KOPT-K1 (cell line): ENCODE results near the gene ANKFY1.
"Not testable (repeated sequence)": the region's sequence is repeated elsewhere in the genome, so short reads cannot be mapped to it uniquely, and the experiment has no call there.

ENCODE experiments used
- H3K27ac ChIP-seq: fragments of 200-600 bp; sonication (generic); 2 replicates; pipeline ENCODE4 v1.5.1; 2016; ENCODE audit warnings: antibody characterized with exemption, mild to moderate bottlenecking, low read depth, low read length; ENCODE audit not compliant: poor library complexity, severe bottlenecking
- H3K36me3 ChIP-seq: fragments of 200-600 bp; sonication (generic); 2 replicates; pipeline ENCODE4 v1.5.1; 2017; ENCODE audit warnings: antibody characterized with exemption, mild to moderate bottlenecking, low read length, moderate library complexity; ENCODE audit not compliant: insufficient read depth
- H3K9me3 ChIP-seq: fragments of 200-600 bp; sonication (generic); 2 replicates; pipeline ENCODE4 v1.5.1; 2017; ENCODE audit warnings: antibody characterized with exemption, low read length, mild to moderate bottlenecking; ENCODE audit not compliant: insufficient read depth, poor library complexity, severe bottlenecking

The ANKFY1 gene

DNA sequence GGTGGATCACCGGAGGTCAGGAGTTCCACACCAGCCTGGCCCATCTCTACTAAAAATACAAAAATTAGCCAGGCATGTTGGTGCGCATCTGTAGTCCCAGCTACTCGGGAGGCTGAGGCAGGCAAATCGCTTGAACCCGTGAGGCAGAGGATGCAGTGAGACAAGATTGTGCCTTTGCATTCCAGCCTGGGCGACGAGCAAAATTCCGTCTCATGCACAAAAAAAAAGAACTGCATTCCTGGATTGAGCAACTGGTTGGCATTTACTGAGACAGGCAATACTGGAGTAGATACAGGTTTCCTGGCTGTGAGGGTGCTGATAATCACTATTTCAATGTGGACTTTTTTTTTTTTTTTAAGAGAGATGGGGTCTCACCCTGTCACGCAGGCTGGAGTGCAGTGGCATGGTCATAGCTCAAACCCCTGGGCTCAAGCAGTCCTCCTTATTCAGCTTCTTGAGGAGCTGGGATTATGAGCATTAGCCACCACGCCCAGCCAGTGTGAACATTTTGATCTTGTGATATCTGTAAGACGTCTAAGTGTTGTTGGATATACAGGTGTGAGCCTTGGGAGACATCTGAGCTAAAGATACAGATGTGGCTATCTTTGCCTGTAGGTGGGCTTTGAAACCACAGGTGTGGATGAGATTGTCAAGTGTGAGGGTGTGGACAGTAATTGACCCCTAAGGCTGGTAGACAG, 115.0 kb downstream of the ANKFY1 start:
- Histone ChIP-seq H3K36me3 (no peaks in the 10 kb centered on the region), H3K27ac (no peak overlapping the region), H3K9me3 (no peaks in the 10 kb centered on the region)

DNA sequence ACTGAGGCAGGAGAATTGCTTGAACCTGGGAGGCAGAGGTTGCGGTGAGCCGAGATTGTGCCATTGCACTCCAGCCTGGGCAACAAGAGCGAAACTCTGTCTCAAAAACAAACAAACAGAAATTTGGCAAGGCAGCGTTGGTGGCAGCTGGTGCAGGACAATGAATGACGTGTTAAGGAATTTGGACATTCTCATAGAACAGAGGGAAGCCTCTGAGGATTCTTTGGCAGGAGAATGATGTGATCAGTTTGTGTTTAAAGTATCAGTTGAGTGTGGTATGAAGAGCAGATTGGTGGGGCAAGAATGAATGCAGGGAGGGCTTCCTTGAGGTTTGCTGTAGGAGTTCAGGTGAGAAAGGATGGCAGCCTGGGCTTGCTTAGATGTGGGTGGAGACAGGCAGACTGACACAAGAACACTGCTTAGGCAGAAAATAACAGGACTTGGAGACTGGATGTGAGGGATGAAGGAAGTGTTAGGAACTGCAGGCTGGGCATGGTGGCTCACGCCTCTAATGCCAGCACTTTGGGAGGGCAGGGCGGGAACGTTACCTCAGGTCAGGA, 115.9 kb downstream of the ANKFY1 start:
- Histone ChIP-seq H3K9me3 (no peaks in the 10 kb centered on the region), H3K27ac (no peak overlapping the region), H3K36me3 (no peaks in the 10 kb centered on the region)

DNA sequence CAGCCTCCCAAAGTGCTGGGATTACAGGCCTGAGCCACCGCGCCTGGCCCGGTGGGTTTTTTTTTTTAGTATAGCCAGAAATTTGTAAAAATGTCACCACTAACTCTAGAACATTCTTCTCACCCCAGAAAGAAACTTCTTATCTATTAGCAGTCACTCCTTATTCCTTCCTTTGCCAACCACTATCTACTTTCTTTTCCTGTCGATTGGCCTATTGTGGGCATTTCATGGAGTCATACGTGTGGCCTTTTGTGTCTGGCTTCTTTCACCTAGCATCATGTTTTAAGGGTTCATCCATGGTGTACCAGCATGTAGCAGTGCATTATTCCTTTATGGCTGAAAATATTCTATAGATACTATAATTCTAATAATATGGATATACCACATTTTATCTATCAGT, 117.1 kb downstream of the ANKFY1 start:
- no peak overlapping the region for H3K27ac ChIP-seq
- no peaks in the 10 kb centered on the region for H3K9me3 ChIP-seq
- no peaks in the 10 kb centered on the region for H3K36me3 ChIP-seq

DNA sequence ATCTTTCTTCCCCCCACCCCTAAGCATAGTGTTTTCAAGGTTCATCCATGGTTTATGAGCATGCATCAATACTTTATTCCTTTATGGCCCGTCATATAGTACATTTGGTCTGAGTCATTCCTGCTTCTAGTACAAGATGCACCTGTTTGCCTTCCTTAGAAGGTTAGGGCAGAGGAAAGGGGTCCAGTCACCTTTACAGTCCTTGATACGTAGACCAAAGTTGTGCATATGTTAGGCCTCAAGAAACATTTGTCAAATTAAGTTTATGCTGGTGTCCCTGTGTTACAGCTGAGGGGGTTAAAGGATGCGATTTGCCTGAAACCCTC, 119.4 kb downstream of the ANKFY1 start:
- Histone ChIP-seq H3K36me3 (peaks cover 9% of the 10 kb centered on the region; the same call in 1 of the 2 replicates), H3K9me3 (no peaks in the 10 kb centered on the region), H3K27ac (peak overlapping the region; percentile 90)

DNA sequence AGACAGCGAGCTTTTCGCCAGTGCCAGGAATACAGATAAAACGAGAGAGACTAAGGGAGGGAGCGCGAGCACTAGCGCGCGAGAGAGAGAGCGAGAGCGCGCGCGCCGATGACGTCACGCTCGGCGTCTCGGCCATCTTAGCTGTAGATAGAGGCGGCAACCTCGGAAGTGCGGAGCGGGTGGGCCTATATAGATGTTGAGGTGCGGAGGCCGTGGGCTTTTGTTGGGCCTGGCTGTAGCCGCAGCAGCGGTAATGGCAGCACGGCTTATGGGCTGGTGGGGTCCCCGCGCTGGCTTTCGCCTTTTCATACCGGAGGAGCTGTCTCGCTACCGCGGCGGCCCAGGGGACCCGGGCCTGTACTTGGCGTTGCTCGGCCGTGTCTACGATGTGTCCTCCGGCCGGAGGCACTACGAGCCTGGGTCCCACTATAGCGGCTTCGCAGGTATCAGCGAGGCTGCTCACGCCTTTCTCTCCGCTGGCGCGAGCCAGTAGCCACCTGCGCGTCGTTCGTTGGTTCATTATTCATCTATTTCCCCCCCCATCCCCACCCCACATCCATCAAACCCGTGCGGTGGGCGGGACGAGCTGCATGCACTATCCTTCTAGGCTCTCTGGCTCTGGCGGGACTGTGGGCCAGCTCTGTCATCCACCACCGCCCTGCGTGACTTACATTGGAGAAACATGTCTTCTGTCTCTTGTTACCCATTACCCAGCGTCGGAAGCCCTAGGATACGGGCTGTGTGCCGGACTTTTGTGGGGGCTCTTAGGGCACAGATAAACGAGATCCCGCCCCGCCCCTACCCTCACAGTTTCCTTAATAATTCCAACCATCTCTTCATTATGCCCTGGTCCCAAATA, 120.0 kb downstream of the ANKFY1 start:
- H3K36me3 ChIP-seq, result peaks cover 12% of the 10 kb centered on the region; the same call in 1 of the 2 replicates
- H3K9me3 ChIP-seq, result no peaks in the 10 kb centered on the region
- H3K27ac ChIP-seq, result peak overlapping the region; percentile 90

DNA sequence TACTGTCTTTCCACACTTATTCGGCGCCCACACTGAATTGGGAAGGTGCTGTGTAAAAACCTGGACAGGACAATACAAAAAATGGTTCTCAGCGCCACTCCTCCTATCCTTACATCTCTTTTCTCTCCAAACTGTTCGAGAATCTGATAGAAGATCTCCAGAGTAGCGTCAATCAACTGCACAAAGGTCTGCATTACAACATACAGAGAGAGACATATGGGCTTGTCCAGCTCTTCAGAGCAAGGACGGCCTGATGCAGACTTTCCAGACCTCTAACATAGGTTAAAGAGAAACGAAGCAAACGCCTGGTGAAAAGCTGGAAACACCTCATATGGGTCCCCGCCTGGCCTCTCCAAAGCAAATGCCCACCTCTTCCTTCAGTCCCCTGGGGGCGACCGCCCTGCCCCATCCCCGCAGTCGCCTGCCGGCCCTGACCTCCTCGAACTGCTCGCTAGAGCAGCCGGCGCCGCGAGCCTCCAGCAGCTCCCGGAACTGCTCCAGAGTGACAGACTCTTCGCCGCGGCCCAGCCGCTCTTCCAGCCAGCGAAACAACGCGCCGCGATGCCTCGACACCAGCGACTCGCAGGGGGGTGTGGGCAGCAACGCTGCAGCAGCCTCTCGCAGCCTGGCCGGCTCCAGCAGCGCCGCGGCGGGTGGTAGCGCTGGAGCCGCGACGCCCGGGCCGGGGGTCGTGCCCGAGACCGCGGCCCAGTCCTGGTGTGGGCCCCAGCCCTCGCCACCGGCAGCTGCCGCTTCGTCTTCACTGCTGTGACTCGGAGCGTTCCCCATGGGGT, 121.5 kb downstream of the ANKFY1 start:
- peaks cover 17% of the 10 kb centered on the region; the same call in 1 of the 2 replicates for H3K36me3 ChIP-seq
- peak overlapping the region; percentile 90 for H3K27ac ChIP-seq
- H3K9me3 ChIP-seq, result no peaks in the 10 kb centered on the region

DNA sequence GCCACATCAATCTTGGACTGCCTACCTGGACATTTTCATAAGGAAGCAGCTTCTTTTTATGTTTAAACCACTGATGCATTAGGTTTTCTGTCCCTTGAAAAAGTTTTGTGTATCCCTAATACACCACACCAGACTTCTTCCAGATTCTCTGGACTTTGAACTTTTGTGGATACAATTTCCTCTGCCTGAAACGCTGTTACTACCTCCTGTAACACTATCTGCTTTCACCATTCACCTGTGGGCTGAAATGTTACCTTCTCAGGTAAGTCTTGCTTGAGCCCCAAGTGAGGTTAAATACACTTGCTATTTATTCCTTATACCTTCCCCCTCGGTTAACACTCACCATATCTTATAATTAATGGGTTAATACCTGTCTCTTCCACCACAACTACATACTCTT, 123.7 kb downstream of the ANKFY1 start:
- H3K27ac ChIP-seq, result no peak overlapping the region
- H3K36me3 ChIP-seq, result peaks cover 34% of the 10 kb centered on the region; the same call in 1 of the 2 replicates
- no peaks in the 10 kb centered on the region for H3K9me3 ChIP-seq

DNA sequence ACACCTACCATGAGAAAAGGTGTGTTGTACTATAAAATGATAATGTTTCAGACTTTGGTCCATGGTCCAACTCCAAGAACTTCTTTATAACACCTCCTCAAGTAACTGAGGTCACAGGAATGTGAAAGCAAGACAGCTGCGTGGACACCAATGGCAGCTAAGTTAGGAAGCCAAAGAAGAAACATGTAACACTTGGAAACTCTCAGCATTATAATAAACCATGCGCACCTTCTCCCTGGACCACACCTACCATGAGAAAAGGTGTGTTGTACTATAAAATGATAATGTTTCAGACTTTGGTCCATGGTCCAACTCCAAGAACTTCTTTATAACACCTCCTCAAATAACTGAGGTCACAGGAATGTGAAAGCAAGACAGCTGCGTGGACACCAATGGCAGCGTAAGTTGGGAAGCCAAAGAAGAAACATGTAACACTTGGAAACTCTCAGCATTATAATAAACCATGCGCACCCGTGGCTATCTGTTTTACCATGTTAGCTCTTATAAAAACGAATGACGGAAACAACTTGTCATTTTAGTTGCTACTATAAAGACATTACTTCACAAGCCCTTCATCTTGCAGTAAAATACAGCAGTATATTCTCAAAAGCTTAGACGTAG, 124.8 kb downstream of the ANKFY1 start:
- H3K36me3 ChIP-seq, result peaks cover 38% of the 10 kb centered on the region; the same call in 1 of the 2 replicates
- not testable (repeated sequence) for H3K9me3 ChIP-seq, H3K27ac ChIP-seq

DNA sequence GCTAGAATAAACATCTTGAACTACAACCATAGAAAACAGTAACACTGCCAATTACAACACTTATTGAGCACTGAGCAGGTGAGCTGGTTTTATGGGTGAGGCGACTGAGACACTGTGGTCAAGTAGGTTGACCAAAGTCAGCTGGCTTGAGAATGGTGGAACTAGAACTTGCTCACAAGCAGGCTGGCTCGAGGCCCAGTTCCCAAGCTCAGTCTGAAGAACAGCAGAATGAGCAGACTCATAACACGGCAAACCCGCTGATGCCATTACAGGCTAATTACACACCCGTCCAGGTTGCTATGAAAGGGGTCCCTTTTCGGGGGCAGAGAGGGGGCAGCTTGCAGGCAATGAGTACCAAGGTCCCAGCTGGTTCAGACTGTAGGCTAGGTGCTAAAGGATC, 127.4 kb downstream of the ANKFY1 start:
- Histone ChIP-seq H3K9me3 (no peaks in the 10 kb centered on the region), H3K36me3 (peaks cover 42% of the 10 kb centered on the region; the same call in 1 of the 2 replicates), H3K27ac (no peak overlapping the region)

DNA sequence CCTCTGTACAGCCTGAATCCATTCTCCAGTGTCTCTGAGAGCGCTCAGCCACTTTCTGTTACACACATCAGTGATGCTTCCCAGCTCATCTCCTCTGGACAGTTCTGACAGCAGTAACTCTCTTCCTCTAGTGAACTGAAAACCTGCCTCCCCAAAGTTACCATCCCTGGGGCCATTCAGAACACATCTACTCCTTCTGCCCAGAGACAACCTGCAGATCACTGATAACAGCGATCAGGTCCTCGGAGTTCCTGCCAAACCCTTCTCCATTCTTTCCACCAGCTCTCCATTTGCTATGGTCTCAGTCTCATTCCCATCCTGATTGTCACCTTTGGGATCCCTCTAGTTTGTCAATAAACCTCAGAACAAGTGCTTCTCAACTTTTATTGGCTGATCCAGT, 128.3 kb downstream of the ANKFY1 start:
- Histone ChIP-seq H3K9me3 (no peaks in the 10 kb centered on the region), H3K36me3 (peaks cover 50% of the 10 kb centered on the region), H3K27ac (no peak overlapping the region)

DNA sequence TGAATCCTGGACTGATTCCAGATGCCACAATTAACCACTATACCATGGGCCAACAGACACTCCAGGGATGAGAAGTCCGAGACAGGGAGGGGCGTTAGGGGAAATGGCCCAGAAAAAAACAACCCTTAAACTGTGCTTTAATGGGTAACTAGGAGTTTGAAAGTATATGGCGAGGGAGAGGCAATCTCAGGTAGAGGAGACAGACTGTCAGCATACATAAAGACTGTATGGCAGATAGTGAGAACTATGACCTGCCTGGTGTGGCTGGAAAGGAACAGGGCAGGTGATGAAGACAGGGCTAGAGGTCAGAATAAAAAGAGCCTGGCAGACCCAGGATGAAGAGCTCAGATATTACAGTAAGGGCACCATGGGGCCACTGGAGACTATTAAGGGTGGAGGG, 129.1 kb downstream of the ANKFY1 start:
- H3K27ac ChIP-seq, result no peak overlapping the region
- peaks cover 46% of the 10 kb centered on the region for H3K36me3 ChIP-seq
- no peaks in the 10 kb centered on the region for H3K9me3 ChIP-seq

DNA sequence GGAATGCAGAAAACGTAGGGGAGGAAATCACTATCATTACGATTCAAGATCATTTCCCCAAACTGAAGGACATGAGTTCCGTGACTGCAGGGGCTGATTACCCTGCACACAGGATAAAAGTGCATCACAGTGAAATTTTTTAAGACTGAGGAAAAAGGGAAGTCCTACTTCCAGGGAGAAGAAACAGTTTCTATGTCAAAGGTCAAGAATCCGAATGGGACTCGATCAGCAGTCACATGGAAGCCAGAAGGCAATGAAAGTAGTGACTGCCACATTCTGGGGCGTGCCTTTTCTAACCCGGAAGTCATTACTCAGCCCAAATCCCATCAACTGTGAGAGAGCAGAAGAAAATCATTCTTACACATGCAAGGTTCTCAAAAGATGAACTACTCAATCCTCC, 133.1 kb downstream of the ANKFY1 start:
- Histone ChIP-seq H3K9me3 (no peaks in the 10 kb centered on the region), H3K36me3 (peaks cover 32% of the 10 kb centered on the region), H3K27ac (no peak overlapping the region)

DNA sequence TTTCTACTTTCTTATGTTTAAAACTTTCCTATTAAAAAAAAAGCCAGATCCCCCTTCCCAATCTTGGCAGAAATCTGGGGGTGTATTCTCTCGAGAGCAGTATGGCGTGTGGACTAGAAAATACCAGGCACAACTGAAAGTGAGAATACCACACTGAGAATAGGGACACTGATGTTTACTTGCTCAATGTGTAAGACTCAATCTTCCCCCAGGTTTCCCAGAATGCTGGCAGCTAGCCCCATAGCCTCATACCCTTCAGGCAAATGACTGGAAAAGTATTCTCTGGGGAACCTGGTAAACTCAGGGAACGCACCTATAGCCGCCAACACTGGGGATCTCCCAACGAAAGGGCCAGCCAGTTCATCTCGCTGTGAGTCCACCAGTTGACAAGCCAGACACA, 136.2 kb downstream of the ANKFY1 start:
- no peak overlapping the region for H3K27ac ChIP-seq
- H3K36me3 ChIP-seq, result peaks cover 39% of the 10 kb centered on the region
- no peaks in the 10 kb centered on the region for H3K9me3 ChIP-seq

DNA sequence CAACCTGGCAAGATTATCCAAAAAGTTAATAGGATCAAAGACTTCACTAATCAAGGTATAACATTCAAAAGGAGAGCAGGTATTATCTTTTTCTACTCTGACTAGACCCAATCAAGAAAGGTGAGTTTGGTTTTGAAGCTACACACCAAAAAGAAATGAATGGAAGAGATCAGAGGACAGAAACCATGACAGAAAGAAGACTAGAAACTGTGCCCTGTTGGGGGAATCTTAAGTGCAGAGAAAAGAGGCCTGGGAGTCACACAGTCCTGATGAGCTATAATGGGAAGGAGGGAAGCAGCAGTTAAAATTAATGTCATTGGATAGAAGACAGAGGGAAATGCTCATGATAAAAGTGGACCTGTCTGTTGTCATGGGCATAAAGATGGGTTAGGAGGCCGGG, 138.2 kb downstream of the ANKFY1 start:
- Histone ChIP-seq H3K27ac (no peak overlapping the region), H3K36me3 (peaks cover 47% of the 10 kb centered on the region), H3K9me3 (no peaks in the 10 kb centered on the region)
